GM19395 (cell line): ENCODE results near the gene WDR86.

ENCODE experiments used
- ATAC-seq: cut with Tn5 transposase; IDR thresholded peaks from one replicate; pipeline ENCODE4 v1.9.1; 2021; ENCODE audit warnings: mild to moderate bottlenecking, moderate library complexity; ENCODE audit not compliant: unreplicated experiment

The WDR86 gene

GRCh38 chr7:151440799-151441445 is 31.1 kb upstream of the WDR86 start:
- ATAC-seq, result no peak

- ATAC-seq, result no peak
These were observed 30.3 kb upstream of the WDR86 start, which contains the start of gene CRYGN for GRCh38 chr7:151439855-151440798. TSS of gene CRYGN (minus strand) at chr7:151440141. CDS start at chr7:151439917, 224 bp downstream.

GRCh38 chr7:151438864-151439601 is 29.2 kb upstream of the WDR86 start:
- ATAC-seq, result no peak

GRCh38 chr7:151437866-151438516 is 28.2 kb upstream of the WDR86 start:
- no peak for ATAC-seq

GRCh38 chr7:151437159-151437553 is 27.3 kb upstream of the WDR86 start:
- ATAC-seq, result no peak

GRCh38 chr7:151436446-151437158 is 26.8 kb upstream of the WDR86 start:
- ATAC-seq, result no peak

GRCh38 chr7:151435971-151436370 is 26.1 kb upstream of the WDR86 start:
- no peak for ATAC-seq

GRCh38 chr7:151435103-151435916 is 25.5 kb upstream of the WDR86 start:
- no peak for ATAC-seq

GRCh38 chr7:151434549-151434948 is 24.7 kb upstream of the WDR86 start:
- no peak for ATAC-seq

GRCh38 chr7:151433721-151434400 is 24.0 kb upstream of the WDR86 start:
- ATAC-seq, result no peak

GRCh38 chr7:151432658-151433521 is 23.1 kb upstream of the WDR86 start:
- ATAC-seq, result peak; percentile 55

- no peak for ATAC-seq
These were observed 22.0 kb upstream of the WDR86 start for GRCh38 chr7:151431768-151432311.

- no peak for ATAC-seq
These were observed 21.5 kb upstream of the WDR86 start for GRCh38 chr7:151431281-151431767.

GRCh38 chr7:151430391-151431205 is 20.8 kb upstream of the WDR86 start:
- ATAC-seq, result no peak

- peak; percentile 60 for ATAC-seq
These were observed 19.9 kb upstream of the WDR86 start for GRCh38 chr7:151429560-151430331.

GRCh38 chr7:151429237-151429559 is 19.4 kb upstream of the WDR86 start:
- ATAC-seq, result no peak
